ENCODE results near the gene TOP3A. TPM values are rescaled to one million over a fixed set of nuclear protein-coding genes. Genes with fewer than 3 reads are reported as not detected.

TOP3A gene
- total RNA-seq, 4 donors from 2014 or later = 25.7 to 49.7 (median 35.0) TPM

DNA sequence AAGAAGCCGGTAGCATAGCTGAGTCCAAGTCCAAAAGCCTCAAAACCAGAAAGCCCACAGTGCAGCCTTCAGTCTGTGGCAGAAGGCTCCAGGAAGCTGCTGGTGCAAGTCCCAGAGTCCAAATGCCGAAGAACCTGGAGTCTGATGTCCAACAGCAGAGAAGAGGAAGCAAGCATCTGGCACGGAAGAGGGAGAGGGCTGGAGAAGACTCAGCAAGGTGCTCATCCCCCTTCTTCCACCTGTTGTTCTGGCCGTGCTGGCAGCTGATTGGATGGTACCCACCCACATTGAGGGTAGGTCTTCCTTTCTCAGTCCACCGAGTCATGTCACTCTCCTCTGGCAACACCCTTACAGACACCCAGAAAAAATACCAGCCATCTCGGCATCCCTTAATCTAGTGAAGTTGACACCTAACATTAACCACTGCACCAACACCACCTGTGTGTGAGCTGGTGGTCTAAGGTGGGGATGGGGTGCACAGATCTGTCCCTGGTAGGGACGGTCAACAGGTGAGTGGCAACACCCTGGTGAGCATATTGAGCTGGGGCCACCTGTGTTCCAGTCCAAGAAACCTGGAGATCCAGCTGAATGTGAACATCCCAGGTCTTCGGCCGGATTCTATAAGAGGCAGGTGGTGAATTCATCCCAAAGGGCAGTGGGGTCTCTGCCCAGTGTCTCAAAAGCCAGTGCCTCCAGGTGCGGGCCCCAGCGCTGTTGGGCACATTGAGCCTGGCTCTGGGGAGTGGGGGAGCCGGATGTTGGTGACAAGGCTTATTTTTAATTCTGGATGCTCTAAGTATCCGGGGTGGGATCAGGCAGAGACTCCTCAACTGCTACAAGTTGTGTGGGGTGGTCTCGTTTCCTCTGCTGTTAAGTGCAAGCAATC is 44.5 kb downstream of the TOP3A start:
- peaks cover 0 to 15% (median 0%) of the 10 kb centered on the region in 3 donors for H3K36me3 ChIP-seq
- no peak overlapping the region for H3K27ac ChIP-seq
- TF ChIP-seq CTCF (IDR thresholded peaks at IDR 0.05) (no peak), POLR2A (IDR thresholded peaks at IDR 0.05) (no peak)
- no peaks in the 10 kb centered on the region for H3K9me3 ChIP-seq
- DNase-seq = no peak
- no peaks in the 10 kb centered on the region for H3K27me3 ChIP-seq
- H3K4me1 ChIP-seq = no peaks in the 10 kb centered on the region
- no peak overlapping the region for H3K4me3 ChIP-seq

DNA sequence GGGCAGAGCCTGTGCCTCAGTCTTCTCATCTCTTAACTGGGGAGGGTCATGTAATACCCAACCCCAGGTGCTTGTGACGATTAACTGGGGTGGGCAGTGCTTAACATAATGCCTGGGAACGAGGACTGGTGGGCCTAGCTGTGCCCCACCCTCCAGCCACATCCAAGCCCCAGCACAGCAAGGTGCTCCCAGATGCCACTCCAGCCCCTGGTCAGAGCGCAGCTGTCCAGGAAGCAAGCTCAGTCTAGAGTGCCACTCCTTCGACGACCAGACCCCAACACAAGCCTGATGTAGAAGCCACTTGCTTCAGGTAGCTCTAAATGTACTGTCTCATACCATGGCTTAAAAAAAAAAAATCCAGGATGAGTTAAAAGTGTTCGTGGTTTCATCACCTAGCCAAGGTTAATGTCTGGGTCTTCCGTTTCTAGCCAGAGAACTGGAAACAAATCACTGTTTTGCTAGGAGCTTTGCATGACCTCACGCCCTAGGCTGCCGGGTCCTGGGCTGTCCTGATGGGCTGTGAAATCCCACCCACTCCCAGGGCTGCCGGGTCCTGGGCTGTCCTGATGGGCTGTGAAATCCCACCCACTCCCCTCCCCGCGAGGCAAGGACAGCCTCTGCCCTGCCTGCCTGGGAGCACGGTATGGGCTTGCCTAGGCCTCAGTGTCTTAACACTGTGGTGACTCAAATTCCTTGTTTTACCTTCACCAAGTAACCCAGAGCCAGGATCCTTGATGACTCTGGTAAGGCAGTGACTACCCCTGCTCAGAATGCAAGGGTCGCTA is 46.7 kb downstream of the TOP3A start:
- H3K9me3 ChIP-seq = no peaks in the 10 kb centered on the region
- peaks cover 0 to 24% (median 0%) of the 10 kb centered on the region in 3 donors for H3K36me3 ChIP-seq
- H3K27me3 ChIP-seq = no peaks in the 10 kb centered on the region
- TF ChIP-seq POLR2A (IDR thresholded peaks at IDR 0.05) (no peak), CTCF (IDR thresholded peaks at IDR 0.05) (no peak)
- H3K27ac ChIP-seq = no peak overlapping the region
- no peak overlapping the region for H3K4me3 ChIP-seq
- H3K4me1 ChIP-seq = no peaks in the 10 kb centered on the region
- DNase-seq = no peak

DNA sequence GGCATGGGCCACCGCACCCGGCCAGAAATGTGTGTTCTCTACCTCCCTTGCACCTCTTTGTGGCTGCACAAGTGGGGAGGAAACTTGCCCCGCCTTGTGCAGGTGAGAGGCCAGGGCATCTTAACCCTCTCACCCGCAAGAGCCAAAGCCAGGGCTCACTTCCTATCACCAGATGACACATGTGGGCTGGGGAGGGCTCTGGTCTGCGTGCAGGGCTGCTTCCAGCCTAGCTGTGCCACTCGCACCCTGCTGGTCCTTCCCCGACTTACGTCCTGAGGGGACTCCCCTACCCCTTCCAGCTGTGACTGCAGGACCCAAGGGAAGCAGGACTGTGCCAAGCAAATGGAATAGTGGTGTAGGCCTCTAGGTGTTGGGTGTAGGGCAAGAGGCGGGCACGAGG is 47.4 kb downstream of the TOP3A start:
- no peak overlapping the region for H3K4me3 ChIP-seq
- peaks cover 0 to 3% (median 0%) of the 10 kb centered on the region in 4 donors for H3K4me1 ChIP-seq
- H3K36me3 ChIP-seq = peaks cover 0 to 28% (median 0%) of the 10 kb centered on the region in 3 donors
- TF ChIP-seq CTCF (IDR thresholded peaks at IDR 0.05) = no peak
- TF ChIP-seq POLR2A (IDR thresholded peaks at IDR 0.05) = no peak
- DNase-seq = peak in 1 of 3 donors; percentile 45
- no peak overlapping the region for H3K27ac ChIP-seq
- H3K27me3 ChIP-seq = no peaks in the 10 kb centered on the region
- H3K9me3 ChIP-seq = no peaks in the 10 kb centered on the region

- H3K27ac ChIP-seq = no peak overlapping the region
- H3K4me3 ChIP-seq = no peak overlapping the region
- no peaks in the 10 kb centered on the region for H3K27me3 ChIP-seq
- TF ChIP-seq CTCF (IDR thresholded peaks at IDR 0.05) (no peak), POLR2A (IDR thresholded peaks at IDR 0.05) (no peak)
- no peaks in the 10 kb centered on the region for H3K9me3 ChIP-seq
- DNase-seq = peak in 1 of 3 donors; percentile 44
- peaks cover 0 to 25% (median 6%) of the 10 kb centered on the region in 4 donors for H3K4me1 ChIP-seq
- H3K36me3 ChIP-seq = peaks cover 0 to 28% (median 0%) of the 10 kb centered on the region in 3 donors
These were observed 50.7 kb downstream of the TOP3A start for GRCh38 chr17:18263885-18264682.

DNA sequence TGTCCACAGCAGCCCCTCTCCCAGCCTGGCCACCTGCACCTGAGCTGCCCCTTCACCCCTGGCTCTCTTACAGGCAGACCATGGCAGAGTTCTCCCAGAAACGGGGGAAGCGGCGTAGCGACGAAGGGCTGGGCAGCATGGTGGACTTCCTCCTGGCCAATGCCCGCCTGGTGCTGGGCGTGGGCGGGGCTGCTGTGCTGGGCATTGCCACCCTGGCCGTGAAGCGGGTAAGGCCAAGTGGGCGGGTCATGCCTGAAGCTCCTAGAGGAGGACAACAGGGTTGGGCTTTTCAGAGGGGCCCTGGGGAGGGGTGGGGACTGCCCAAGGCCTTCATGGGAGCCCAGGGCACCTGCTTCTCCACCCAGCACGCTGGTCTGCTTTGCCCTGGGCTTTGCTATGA is 52.2 kb downstream of the TOP3A start:
- TF ChIP-seq POLR2A (IDR thresholded peaks at IDR 0.05) (no peak), CTCF (IDR thresholded peaks at IDR 0.05) (no peak)
- Histone ChIP-seq H3K27ac (no peak overlapping the region), H3K4me3 (no peak overlapping the region), H3K9me3 (no peaks in the 10 kb centered on the region), H3K36me3 (peaks cover 0 to 28% (median 0%) of the 10 kb centered on the region in 3 donors), H3K4me1 (peaks cover 0 to 26% (median 8%) of the 10 kb centered on the region in 4 donors), H3K27me3 (no peaks in the 10 kb centered on the region)
- DNase-seq = peak in 1 of 3 donors; percentile 44
